NT2/D1 (cell line): ENCODE results near the gene RAF1.

Experiments
- SUZ12 ChIP-seq: IDR thresholded peaks from 2 replicates; pipeline ENCODE4 v1.6.1; 2011; ENCODE audit not compliant: insufficient read length, insufficient read depth; ENCODE audit errors: extremely low read depth
- YY1 ChIP-seq: IDR thresholded peaks from 2 replicates; pipeline ENCODE4 v1.6.1; 2011; ENCODE audit not compliant: insufficient read length, insufficient read depth
- ZNF274 ChIP-seq: IDR thresholded peaks from 2 replicates; pipeline ENCODE4 v1.6.1; 2011; ENCODE audit warnings: mild to moderate bottlenecking, low read depth, low read length

GRCh38 chr3:12627370-12627769, 36.5 kb downstream of the RAF1 start:
- TF ChIP-seq SUZ12 (no peak), YY1 (no peak), ZNF274 (no peak)
